GOT3 (cell line): ENCODE results near the gene TTLL5.

Source experiments
- DNase-seq: peaks from one replicate; lab custom pipeline; 2025; ENCODE audit warnings: mixed read lengths; lab: John Stamatoyannopoulos, UW

The TTLL5 gene

GRCh38 chr14:75794615-75795038, 133.6 kb downstream of the TTLL5 start:
- DNase-seq = no peak

- DNase-seq = no peak
Measured at GRCh38 chr14:75800792-75801191, 139.7 kb downstream of the TTLL5 start.

- no peak for DNase-seq
Measured at GRCh38 chr14:75802486-75802885, 141.4 kb downstream of the TTLL5 start.

GRCh38 chr14:75803765-75804164, 142.7 kb downstream of the TTLL5 start:
- no peak for DNase-seq

- DNase-seq = no peak
Measured at GRCh38 chr14:75804570-75805275, 143.7 kb downstream of the TTLL5 start.

GRCh38 chr14:75805646-75806045, 144.6 kb downstream of the TTLL5 start:
- DNase-seq = no peak

- no peak for DNase-seq
Measured at GRCh38 chr14:75806352-75806832, 145.3 kb downstream of the TTLL5 start.

GRCh38 chr14:75807667-75808360, 146.8 kb downstream of the TTLL5 start:
- DNase-seq = no peak

- DNase-seq = no peak
Measured at GRCh38 chr14:75811136-75811829, 150.2 kb downstream of the TTLL5 start.

GRCh38 chr14:75811872-75812499, 150.9 kb downstream of the TTLL5 start:
- DNase-seq = no peak

- no peak for DNase-seq
Measured at GRCh38 chr14:75812622-75813021, 151.6 kb downstream of the TTLL5 start.

GRCh38 chr14:75820761-75821160, 159.7 kb downstream of the TTLL5 start:
- DNase-seq = no peak

- DNase-seq = no peak
Measured at GRCh38 chr14:75821831-75822521, 160.9 kb downstream of the TTLL5 start.

GRCh38 chr14:75822522-75823141, 161.6 kb downstream of the TTLL5 start:
- DNase-seq = peak; percentile 2

GRCh38 chr14:75823334-75823733, 162.3 kb downstream of the TTLL5 start:
- DNase-seq = no peak

- DNase-seq = no peak
Measured at GRCh38 chr14:75824318-75824717, 163.3 kb downstream of the TTLL5 start.

GRCh38 chr14:75825147-75825592, 164.1 kb downstream of the TTLL5 start:
- no peak for DNase-seq

- DNase-seq = no peak
Measured at GRCh38 chr14:75826599-75826998, 165.6 kb downstream of the TTLL5 start.

- no peak for DNase-seq
Measured at GRCh38 chr14:75827331-75827730, 166.3 kb downstream of the TTLL5 start.

GRCh38 chr14:75829316-75829715, 168.3 kb downstream of the TTLL5 start:
- DNase-seq = no peak

GRCh38 chr14:75831455-75831854, 170.4 kb downstream of the TTLL5 start:
- no peak for DNase-seq
